Activated CD4-positive, alpha-beta T cell treated with anti-CD3 and anti-CD28 coated beads, Interleukin-2, amount 50 U/mL, for 48 hours (primary cell): ENCODE results near the gene HDAC7.
A peak's percentile ranks its signal among the peaks of the same experiment; 100 is the strongest.

ENCODE experiments used
- DNase-seq, 2 experiments: peaks; one replicate each; pipeline ENCODE4 v3.0.0-alpha.2; 2020

HDAC7 gene

GRCh38 chr12:47819896-47820630 lies at the start of gene HDAC7:
Gene HDAC7 (minus strand): TSS chr12:47819903. CDS start chr12:47819785, 118 bp downstream.
- DNase-seq, result peak; percentile 80

GRCh38 chr12:47868552-47869031 lies 48.9 kb upstream of the HDAC7 start:
- peak in 1 of 2 experiments; percentile 43 for DNase-seq

- DNase-seq, result no peak
Observed at GRCh38 chr12:47868041-47868440, 48.3 kb upstream of the HDAC7 start.

DNA sequence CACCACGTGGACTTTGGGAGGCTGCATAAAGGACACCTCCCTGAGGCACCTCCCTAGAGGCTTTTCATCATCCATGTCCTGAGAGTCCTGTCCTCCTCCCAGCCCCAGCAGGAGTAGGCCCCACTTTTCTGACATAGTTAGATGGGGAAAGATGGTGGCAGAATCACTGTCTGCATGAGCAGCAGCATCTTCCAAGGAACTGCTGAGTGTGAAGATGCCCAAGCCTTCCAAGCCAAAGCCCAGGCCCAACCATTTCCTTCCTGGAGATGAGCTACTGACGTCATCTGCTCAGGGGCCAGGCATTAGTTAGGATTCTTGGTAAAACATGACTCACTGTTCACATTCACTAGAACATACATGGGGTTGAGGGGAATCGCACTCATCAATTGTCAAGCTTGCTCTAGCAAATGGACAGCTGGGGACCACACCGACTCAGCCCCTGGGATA lies 47.8 kb upstream of the HDAC7 start:
- peak; percentile 65 to 76 for DNase-seq

GRCh38 chr12:47864646-47865235 lies 45.0 kb upstream of the HDAC7 start:
- DNase-seq, result no peak

DNA sequence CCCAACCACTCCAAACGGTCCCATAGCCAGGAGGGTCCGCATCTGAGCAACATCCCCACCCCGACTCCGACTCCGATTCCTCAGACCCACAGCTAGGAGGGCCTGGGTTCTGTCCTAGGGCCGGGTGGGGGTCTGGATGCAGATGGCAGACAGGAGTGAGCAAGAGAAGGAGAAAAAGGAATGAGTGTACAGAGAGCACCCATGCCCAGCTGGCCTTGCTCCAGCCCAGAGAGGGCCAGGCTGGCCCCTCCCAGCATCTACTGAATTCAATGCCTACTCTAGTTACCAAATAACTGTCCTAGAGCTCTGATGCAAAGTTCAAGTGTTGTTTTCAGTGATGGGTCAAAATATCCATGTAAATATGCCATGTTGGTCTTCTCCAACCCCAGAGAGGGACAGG lies 44.3 kb upstream of the HDAC7 start:
- DNase-seq, result no peak

GRCh38 chr12:47863467-47863866 lies 43.8 kb upstream of the HDAC7 start:
- DNase-seq, result no peak

GRCh38 chr12:47862881-47863280 lies 43.2 kb upstream of the HDAC7 start:
- no peak for DNase-seq

GRCh38 chr12:47862167-47862750 lies 42.6 kb upstream of the HDAC7 start:
- DNase-seq, result no peak

- no peak for DNase-seq
Observed at GRCh38 chr12:47860873-47861272, 41.2 kb upstream of the HDAC7 start.

- peak; percentile 55 to 66 for DNase-seq
Observed at GRCh38 chr12:47860279-47860841, 40.7 kb upstream of the HDAC7 start.

DNA sequence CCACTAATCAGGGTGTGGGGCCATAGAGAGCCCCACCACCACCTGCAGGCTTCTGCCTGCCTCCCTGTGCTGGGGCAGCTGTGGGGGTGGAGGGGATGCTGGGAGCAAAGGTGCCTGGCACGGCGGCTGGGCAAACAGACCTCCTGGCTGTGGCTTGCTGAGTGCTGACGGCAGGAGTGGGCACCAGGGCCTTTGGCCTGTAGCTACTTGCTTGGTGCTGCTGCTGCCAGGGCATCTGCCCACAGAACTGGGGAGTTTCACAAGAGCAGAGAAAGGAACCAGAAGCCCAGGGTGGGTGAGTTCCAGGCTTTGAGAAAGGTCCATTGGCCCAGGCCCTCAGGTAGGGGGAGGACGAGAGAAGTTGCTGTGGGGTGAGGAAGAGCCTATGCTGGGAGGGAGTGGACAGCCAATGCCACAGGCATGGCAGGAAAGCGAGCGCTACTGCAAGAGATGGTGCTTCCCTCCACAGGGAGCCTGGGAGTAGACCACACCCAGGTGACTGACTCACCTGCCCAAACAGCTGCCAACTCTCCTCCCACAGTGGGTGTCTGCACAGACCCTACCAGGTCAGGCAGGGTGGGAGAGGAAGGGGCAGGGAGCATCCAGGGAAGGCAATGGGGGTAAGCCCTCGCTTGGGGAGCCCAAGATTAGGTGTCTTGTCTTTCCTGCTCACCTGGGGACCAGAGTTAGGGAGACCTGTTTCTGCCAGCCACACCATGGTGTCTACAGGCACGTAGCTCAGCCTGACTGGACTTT lies 39.0 kb upstream of the HDAC7 start:
- DNase-seq, result no peak

GRCh38 chr12:47856721-47857575 lies 37.2 kb upstream of the HDAC7 start:
- no peak for DNase-seq

DNA sequence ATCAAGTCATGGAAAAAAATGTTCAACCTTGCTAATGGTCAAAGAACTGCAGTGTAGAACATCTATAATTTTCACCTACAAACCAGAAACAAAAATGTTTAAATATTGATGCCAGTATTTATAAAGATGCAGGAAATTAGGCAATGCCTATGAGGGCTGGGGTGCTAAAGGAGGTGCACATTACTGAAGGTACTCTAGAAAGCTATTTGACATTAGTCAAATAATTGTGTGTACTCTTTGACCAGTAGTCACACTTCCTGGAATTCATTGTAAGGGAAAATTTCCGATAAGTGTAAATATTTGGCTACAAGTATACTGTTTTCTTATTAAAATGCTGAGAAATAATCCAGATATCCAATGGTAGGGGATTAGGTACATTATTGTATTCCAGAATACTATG lies 36.4 kb upstream of the HDAC7 start:
- DNase-seq, result no peak

DNA sequence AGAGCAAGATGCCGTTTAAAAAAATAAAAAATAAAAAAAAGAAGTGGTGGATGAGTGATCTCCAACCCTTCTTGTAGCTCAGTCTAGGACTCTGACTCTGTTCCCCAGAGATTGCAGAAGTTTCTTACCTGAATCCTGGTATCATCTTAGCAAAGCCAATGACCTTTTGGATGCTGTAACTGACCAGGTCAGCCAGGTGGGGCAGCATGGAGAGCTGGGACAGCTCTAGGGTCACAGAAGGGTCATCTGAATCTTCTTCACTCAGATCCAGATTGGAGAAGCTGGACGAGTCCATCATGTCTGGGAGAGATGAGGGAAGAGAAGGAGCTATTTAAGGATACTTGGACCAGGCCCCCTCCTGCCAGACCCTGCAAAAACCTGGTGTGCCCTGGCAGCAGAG lies 35.8 kb upstream of the HDAC7 start:
- no peak for DNase-seq

DNA sequence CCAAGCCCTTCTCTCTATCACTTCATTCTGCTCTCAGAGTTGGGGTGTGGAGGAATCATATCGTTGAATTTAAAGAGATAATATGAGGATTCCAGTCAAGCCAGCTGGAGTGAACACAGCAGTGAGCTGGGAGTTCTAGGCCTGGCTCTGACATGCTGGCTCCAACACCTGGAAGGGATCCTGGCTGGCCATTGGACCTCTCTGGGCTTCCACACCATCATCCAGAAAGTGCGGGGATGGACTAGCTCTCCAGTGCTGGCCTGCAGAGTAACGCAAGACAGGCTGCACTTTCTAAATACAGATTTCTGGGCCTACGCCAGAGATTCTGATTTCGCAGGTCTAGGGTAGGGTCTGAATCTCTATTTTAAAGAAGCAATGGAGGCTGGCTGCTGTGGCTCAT lies 34.8 kb upstream of the HDAC7 start:
- no peak for DNase-seq

DNA sequence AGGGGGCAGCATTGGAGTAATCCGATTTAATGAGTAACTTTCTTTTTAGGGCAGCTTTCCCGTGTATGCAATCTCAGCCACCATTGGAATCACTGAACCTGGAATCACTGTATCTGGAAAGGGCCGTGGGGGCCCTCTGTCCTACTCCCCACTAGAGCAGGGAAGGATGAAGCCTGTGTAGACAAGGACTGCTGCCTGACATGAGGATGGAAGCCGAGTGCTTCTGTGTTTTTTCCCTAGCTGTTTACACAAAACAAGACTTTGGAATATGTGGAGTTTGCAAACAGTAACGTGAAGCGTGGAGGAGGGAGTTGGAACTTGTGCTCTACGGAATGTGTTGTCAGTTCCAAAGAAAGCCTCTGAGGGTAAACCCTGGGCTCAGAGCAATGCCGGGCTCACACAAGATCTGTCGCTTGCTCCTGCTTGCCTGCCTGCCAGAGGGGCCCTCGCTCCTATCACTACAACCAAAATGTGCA lies 32.4 kb upstream of the HDAC7 start:
- DNase-seq, result no peak

DNA sequence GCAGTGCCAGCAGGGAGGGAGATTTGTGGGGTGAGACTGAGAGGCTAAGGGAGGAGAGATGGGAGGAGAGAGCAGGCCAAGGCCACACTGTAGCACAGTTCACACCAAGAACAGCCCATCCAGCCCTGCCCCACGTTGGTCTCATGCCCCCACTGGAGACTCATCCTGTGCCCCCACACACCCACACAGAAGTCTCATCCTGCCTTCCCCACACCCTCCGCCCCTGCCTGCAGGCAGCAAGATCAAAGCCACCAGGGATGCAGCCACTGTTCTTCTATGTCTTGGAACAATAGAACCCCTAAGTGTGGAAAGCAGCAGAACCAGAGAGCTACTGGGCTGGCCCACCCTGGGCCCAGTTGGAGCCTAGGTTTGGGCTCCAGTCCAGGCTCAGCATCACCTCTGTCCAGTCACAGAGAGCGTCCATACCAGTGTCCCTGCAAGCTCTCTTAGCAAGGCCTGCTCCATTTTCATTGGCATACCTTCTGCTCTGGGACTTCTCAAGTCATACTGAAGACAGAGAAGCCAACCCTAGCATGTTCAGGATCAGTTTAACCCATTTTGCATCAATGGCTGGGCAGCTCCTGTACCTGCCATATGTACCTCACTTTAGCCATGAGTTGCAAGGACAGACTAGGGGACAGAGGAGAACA lies 31.7 kb upstream of the HDAC7 start:
- no peak for DNase-seq

- DNase-seq, result no peak
Observed at GRCh38 chr12:47850153-47851084, 30.7 kb upstream of the HDAC7 start.

DNA sequence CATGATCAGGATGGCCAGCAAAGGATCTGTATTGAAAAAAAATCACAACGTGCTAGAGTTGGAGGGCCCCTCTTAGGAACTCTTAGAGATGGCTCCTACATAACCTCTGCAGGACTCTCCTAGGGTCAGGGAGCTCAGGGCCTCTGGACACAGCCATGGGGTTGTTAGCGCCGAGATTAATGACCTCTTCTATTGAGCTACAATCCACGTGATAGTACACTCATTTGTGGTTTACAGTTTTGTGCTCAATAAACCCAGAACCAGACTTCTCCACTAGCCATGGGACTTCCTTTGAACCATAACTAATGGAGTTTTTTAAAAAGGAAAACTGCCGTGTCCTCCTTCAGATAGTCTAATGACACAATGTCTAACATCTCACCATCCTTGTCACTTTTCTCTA lies 29.6 kb upstream of the HDAC7 start:
- no peak for DNase-seq
